ENCODE results near the gene AMY1B.
"Not testable (repeated sequence)": the region's sequence is repeated elsewhere in the genome, so short reads cannot be mapped to it uniquely, and the experiment has no call there.

Gene AMY1B

DNA sequence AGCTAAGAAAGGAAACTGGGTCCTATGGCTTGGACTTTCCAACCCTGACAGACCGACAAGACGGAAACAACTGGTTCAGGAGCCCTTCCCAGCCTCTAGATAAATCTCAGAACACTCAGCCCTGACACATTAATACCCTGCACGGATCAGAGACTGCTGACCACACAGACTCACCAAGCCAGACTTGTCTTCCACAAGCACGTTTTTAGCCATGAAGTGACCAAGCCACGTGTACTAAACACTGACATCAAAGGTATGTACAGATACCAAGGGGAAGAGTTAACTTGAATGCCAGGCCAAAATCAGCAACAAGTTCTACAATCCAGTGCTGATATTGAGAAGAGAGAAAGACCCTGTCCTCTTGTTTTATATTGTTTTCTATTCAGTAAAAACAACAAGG, at the start of gene AMY1B:
AMY1B (minus strand) TSS at position 101 of the 400 bp plus-strand sequence. CDS start 571 bp downstream, outside the sequence.
- DNase-seq (ENCODE audit: low read depth); H3K4me3 ChIP-seq (ENCODE audit: low read depth, low read length): not testable (repeated sequence)

DNA sequence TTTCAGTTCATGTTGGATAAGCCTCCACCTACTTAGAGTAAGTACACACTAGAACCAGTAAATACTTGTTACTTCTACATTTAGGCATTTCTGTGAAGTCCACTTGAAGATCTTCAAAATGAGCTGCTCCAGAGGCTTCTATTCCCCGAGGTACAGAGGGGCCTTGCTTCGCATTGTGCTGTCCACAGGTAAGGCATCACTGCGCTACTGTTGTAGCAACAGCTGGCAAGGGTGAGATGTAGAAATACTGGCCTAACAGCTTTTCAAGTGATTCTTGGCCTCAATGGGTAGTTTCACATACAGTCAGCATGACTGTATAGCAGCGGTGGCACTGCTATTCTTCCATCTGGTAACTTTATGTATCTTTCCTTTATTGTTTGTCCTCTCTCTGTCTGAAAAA, 49.0 kb upstream of the AMY1B start:
- DNase-seq (ENCODE audit: low read depth); H3K4me3 ChIP-seq (ENCODE audit: low read depth, low read length): not testable (repeated sequence)

DNA sequence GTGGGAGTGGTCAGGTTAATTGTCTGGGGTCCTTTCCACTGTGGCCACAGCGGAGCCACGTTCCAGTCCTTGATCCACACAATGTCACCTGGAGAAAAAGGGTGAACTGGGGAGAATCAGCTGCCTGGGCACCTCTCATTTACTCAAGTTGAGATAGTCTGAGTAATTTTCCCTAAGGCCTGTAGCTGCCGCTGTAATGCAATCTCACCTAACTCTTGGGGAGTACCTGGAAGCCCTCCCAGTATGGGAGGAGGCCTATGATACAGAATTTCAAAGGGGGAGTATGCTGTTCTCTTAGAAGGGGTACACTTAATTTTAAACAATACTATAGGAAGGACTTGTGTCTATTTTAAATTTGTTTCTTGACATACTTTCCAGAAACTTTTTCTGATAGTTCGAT, 48.4 kb upstream of the AMY1B start:
- H3K4me3 ChIP-seq (ENCODE audit: low read depth, low read length); DNase-seq (ENCODE audit: low read depth): not testable (repeated sequence)

DNA sequence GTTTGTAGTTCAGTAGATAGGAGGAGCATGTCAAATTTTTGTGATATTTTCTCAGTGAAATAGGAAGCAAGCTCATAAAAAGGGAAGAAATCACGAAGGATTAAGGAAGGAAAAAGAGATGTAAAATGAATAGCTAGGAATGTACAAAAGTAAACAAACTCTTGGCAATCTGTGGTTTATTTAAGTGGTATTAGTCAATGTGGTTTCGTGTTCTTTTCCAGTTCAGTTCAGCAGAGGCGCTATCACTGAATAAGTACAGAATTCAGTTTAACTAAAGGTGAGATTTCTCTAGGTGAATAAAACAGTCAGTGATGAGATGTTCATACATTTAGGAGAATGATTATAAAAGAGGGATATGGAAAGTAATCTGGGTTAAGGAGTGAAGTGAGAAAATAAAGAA, 42.0 kb upstream of the AMY1B start:
- H3K4me3 ChIP-seq (ENCODE audit: low read depth, low read length); DNase-seq (ENCODE audit: low read depth): not testable (repeated sequence)

DNA sequence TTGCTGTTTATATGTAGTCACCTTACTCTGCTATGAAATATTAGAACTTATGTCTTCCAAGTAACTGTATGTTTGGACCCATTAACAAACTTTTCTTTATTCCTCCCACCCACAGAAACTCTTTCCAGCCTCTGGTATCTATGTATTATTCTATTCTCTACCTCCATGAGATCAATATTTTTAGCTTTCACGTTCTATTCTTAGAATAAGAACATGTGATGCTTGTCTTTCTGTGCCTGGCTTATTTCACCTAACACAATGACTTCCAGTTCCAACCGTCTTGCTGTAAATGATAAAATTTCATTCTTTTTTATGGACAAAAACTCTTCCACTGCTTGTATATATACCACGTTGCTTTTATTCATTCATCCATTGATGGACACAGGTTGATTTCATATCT, 39.3 kb upstream of the AMY1B start:
- DNase-seq (ENCODE audit: low read depth); H3K4me3 ChIP-seq (ENCODE audit: low read depth, low read length): not testable (repeated sequence)

DNA sequence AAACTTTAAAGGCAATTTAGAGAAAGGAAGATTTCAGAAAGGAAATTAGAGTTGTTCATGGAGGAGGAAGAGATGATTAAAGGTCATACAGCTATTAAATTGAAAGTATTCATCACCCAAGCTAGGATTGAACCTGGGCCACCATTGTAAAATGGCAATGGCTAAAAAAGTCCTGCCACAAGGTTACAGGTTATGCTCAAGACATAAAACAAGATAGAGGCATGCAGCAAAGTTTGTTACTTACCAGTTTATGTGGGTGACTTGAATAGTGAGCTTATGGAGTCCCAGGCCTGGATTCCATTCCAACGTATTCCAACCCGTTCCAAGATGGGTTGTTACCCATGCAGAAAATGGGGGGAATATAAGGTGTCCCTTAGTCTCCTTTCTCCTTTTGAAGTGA, 25.5 kb upstream of the AMY1B start:
- DNase-seq (ENCODE audit: low read depth): not testable (repeated sequence)

DNA sequence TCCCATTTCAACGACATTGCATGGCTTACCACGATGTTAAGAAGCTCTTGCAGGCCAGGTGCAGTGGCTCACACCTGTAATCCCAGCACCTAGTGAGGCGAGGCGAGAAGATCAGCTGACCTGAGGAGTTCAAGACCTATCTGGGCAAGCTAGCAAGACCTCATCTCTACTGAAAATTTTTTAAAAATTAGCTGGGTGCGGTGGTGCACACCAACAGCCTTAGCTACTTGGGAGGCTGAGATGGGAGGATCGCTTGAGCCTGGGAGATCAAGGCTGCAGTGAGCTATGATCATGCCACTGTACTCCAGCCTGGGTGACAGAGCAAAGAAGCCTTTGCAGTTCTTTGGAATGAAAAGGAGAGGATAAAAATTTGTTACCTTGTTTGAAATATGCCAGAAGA, 21.4 kb upstream of the AMY1B start:
- DNase-seq (ENCODE audit: low read depth); H3K4me3 ChIP-seq (ENCODE audit: low read depth, low read length): not testable (repeated sequence)

More for the DNA sequence above, 25.5 kb upstream of the AMY1B start:
- H3K4me3 ChIP-seq (ENCODE audit: low read depth, low read length): not testable (repeated sequence)

DNA sequence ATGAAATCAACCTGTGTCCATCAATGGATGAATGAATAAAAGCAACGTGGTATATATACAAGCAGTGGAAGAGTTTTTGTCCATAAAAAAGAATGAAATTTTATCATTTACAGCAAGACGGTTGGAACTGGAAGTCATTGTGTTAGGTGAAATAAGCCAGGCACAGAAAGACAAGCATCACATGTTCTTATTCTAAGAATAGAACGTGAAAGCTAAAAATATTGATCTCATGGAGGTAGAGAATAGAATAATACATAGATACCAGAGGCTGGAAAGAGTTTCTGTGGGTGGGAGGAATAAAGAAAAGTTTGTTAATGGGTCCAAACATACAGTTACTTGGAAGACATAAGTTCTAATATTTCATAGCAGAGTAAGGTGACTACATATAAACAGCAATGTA, 14.4 kb upstream of the AMY1B start:
- H3K4me3 ChIP-seq (ENCODE audit: low read depth, low read length); DNase-seq (ENCODE audit: low read depth): not testable (repeated sequence)

DNA sequence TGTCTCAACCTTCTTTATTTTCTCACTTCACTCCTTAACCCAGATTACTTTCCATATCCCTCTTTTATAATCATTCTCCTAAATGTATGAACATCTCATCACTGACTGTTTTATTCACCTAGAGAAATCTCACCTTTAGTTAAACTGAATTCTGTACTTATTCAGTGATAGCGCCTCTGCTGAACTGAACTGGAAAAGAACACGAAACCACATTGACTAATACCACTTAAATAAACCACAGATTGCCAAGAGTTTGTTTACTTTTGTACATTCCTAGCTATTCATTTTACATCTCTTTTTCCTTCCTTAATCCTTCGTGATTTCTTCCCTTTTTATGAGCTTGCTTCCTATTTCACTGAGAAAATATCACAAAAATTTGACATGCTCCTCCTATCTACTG, 11.7 kb upstream of the AMY1B start:
- not testable (repeated sequence) for DNase-seq (ENCODE audit: low read depth); H3K4me3 ChIP-seq (ENCODE audit: low read depth, low read length)

DNA sequence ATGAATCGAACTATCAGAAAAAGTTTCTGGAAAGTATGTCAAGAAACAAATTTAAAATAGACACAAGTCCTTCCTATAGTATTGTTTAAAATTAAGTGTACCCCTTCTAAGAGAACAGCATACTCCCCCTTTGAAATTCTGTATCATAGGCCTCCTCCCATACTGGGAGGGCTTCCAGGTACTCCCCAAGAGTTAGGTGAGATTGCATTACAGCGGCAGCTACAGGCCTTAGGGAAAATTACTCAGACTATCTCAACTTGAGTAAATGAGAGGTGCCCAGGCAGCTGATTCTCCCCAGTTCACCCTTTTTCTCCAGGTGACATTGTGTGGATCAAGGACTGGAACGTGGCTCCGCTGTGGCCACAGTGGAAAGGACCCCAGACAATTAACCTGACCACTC, 5.2 kb upstream of the AMY1B start:
- not testable (repeated sequence) for H3K4me3 ChIP-seq (ENCODE audit: low read depth, low read length); DNase-seq (ENCODE audit: low read depth)

DNA sequence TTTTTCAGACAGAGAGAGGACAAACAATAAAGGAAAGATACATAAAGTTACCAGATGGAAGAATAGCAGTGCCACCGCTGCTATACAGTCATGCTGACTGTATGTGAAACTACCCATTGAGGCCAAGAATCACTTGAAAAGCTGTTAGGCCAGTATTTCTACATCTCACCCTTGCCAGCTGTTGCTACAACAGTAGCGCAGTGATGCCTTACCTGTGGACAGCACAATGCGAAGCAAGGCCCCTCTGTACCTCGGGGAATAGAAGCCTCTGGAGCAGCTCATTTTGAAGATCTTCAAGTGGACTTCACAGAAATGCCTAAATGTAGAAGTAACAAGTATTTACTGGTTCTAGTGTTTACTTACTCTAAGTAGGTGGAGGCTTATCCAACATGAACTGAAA, 4.7 kb upstream of the AMY1B start:
- not testable (repeated sequence) for DNase-seq (ENCODE audit: low read depth); H3K4me3 ChIP-seq (ENCODE audit: low read depth, low read length)

DNA sequence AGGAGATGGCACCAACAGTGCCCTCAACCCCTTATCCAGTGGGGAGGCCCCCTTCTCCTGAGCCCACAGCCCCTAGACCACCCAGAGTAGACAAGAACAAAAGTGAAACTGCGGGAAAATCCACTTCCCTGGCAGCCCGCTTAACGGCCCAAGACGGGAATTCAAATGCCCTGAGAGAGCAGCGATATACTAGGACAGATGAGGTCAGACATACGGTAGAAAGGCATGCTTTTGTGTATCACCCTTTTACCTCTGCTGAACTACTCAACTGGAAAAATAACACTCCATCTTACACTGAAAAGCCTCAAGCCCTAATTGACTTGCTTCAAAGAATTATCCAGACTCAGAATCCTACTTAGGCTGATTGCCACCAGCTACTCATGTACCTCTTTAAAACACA, 1.4 kb upstream of the AMY1B start:
- not testable (repeated sequence) for DNase-seq (ENCODE audit: low read depth); H3K4me3 ChIP-seq (ENCODE audit: low read depth, low read length)

DNA sequence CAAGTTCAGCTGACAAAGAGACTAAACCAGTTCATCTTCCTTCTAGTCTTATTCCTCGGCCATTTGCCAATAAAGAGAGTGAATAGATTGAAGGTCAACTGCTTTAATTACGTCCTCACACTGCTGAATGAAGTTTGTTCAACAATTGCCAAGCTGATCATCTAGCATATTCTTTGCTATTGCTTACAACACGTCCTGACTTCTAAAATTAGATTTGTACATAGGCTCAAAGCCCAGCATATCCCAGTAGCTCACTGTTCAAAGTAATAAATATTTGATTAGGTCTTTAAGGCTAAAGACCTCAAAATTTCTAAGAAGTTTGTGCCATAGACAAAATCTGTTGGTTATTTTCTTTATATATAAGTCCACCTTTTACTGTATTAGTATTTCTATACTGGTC, 19.7 kb downstream of the AMY1B start:
- not testable (repeated sequence) for H3K4me3 ChIP-seq (ENCODE audit: low read depth, low read length); DNase-seq (ENCODE audit: low read depth)

DNA sequence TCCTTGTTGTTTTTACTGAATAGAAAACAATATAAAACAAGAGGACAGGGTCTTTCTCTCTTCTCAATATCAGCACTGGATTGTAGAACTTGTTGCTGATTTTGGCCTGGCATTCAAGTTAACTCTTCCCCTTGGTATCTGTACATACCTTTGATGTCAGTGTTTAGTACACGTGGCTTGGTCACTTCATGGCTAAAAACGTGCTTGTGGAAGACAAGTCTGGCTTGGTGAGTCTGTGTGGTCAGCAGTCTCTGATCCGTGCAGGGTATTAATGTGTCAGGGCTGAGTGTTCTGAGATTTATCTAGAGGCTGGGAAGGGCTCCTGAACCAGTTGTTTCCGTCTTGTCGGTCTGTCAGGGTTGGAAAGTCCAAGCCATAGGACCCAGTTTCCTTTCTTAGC, 40.5 kb downstream of the AMY1B start, which contains the start of gene AMY1A:
AMY1A (plus strand) TSS at position 301 of the 400 bp plus-strand sequence. CDS start 571 bp downstream, outside the sequence.
- H3K4me3 ChIP-seq (ENCODE audit: low read depth, low read length); DNase-seq (ENCODE audit: low read depth): not testable (repeated sequence)

DNA sequence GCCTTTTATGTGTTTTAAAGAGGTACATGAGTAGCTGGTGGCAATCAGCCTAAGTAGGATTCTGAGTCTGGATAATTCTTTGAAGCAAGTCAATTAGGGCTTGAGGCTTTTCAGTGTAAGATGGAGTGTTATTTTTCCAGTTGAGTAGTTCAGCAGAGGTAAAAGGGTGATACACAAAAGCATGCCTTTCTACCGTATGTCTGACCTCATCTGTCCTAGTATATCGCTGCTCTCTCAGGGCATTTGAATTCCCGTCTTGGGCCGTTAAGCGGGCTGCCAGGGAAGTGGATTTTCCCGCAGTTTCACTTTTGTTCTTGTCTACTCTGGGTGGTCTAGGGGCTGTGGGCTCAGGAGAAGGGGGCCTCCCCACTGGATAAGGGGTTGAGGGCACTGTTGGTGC, 41.9 kb downstream of the AMY1B start:
- not testable (repeated sequence) for DNase-seq (ENCODE audit: low read depth); H3K4me3 ChIP-seq (ENCODE audit: low read depth, low read length)

DNA sequence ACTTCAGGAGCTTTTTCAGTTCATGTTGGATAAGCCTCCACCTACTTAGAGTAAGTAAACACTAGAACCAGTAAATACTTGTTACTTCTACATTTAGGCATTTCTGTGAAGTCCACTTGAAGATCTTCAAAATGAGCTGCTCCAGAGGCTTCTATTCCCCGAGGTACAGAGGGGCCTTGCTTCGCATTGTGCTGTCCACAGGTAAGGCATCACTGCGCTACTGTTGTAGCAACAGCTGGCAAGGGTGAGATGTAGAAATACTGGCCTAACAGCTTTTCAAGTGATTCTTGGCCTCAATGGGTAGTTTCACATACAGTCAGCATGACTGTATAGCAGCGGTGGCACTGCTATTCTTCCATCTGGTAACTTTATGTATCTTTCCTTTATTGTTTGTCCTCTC, 45.1 kb downstream of the AMY1B start:
- H3K4me3 ChIP-seq (ENCODE audit: low read depth, low read length); DNase-seq (ENCODE audit: low read depth): not testable (repeated sequence)

DNA sequence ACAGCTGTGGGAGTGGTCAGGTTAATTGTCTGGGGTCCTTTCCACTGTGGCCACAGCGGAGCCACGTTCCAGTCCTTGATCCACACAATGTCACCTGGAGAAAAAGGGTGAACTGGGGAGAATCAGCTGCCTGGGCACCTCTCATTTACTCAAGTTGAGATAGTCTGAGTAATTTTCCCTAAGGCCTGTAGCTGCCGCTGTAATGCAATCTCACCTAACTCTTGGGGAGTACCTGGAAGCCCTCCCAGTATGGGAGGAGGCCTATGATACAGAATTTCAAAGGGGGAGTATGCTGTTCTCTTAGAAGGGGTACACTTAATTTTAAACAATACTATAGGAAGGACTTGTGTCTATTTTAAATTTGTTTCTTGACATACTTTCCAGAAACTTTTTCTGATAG, 45.7 kb downstream of the AMY1B start:
- DNase-seq (ENCODE audit: low read depth); H3K4me3 ChIP-seq (ENCODE audit: low read depth, low read length): not testable (repeated sequence)

DNA sequence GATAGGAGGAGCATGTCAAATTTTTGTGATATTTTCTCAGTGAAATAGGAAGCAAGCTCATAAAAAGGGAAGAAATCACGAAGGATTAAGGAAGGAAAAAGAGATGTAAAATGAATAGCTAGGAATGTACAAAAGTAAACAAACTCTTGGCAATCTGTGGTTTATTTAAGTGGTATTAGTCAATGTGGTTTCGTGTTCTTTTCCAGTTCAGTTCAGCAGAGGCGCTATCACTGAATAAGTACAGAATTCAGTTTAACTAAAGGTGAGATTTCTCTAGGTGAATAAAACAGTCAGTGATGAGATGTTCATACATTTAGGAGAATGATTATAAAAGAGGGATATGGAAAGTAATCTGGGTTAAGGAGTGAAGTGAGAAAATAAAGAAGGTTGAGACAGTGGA, 52.1 kb downstream of the AMY1B start:
- not testable (repeated sequence) for DNase-seq (ENCODE audit: low read depth); H3K4me3 ChIP-seq (ENCODE audit: low read depth, low read length)

DNA sequence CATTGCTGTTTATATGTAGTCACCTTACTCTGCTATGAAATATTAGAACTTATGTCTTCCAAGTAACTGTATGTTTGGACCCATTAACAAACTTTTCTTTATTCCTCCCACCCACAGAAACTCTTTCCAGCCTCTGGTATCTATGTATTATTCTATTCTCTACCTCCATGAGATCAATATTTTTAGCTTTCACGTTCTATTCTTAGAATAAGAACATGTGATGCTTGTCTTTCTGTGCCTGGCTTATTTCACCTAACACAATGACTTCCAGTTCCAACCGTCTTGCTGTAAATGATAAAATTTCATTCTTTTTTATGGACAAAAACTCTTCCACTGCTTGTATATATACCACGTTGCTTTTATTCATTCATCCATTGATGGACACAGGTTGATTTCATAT, 54.8 kb downstream of the AMY1B start:
- not testable (repeated sequence) for H3K4me3 ChIP-seq (ENCODE audit: low read depth, low read length); DNase-seq (ENCODE audit: low read depth)
